ENCODE data around the gene COL13A1.

COL13A1 gene

GRCh38 chr10:69955211-69955805 lies 153.6 kb downstream of the COL13A1 start:
- DNase-seq: no peak

GRCh38 chr10:69955897-69956740 lies 154.4 kb downstream of the COL13A1 start:
- no peak for DNase-seq

- no peak for DNase-seq
These were observed 155.1 kb downstream of the COL13A1 start for GRCh38 chr10:69956741-69957230.

GRCh38 chr10:69957241-69957885 lies 155.7 kb downstream of the COL13A1 start:
- no peak for DNase-seq

- DNase-seq: peak; percentile 8
These were observed 156.3 kb downstream of the COL13A1 start for GRCh38 chr10:69957886-69958555.

GRCh38 chr10:69958556-69958902 lies 156.8 kb downstream of the COL13A1 start:
- DNase-seq: no peak

- no peak for DNase-seq
These were observed 158.2 kb downstream of the COL13A1 start for GRCh38 chr10:69959911-69960310.

GRCh38 chr10:69960606-69960987 lies 158.9 kb downstream of the COL13A1 start:
- DNase-seq: no peak

GRCh38 chr10:69960988-69961880 lies 159.5 kb downstream of the COL13A1 start:
- no peak for DNase-seq

GRCh38 chr10:69961881-69962745 lies 160.4 kb downstream of the COL13A1 start:
- DNase-seq: no peak

GRCh38 chr10:69962746-69963135 lies 161.0 kb downstream of the COL13A1 start:
- DNase-seq: no peak

- no peak for DNase-seq
These were observed 161.6 kb downstream of the COL13A1 start for GRCh38 chr10:69963178-69963834.

GRCh38 chr10:69963835-69964710 lies 162.4 kb downstream of the COL13A1 start:
- DNase-seq: no peak

- DNase-seq: peak; percentile 27
These were observed 163.4 kb downstream of the COL13A1 start for GRCh38 chr10:69965086-69965485.

GRCh38 chr10:69965919-69966662 lies 164.4 kb downstream of the COL13A1 start:
- DNase-seq: no peak

- no peak for DNase-seq
These were observed 167.1 kb downstream of the COL13A1 start for GRCh38 chr10:69968830-69969229.

GRCh38 chr10:69969977-69970376 lies 168.3 kb downstream of the COL13A1 start:
- DNase-seq: no peak

GRCh38 chr10:69972981-69973397 lies 171.3 kb downstream of the COL13A1 start:
- DNase-seq: no peak

- no peak for DNase-seq
These were observed 172.0 kb downstream of the COL13A1 start for GRCh38 chr10:69973678-69974077.

Measured in NCI-H774 (cell line).